Ascending aorta (tissue), 2 donors: ENCODE results near the gene AMPD1. TPM values are rescaled to one million over a fixed set of nuclear protein-coding genes. Genes with fewer than 3 reads are reported as not detected.

ENCODE experiments used
- DNase-seq, 2 donors: peaks; one replicate each; pipeline ENCODE4 v3.0.0-alpha.2; 2019; ENCODE audit warnings: low spot score in 2 of 2
- H3K27ac ChIP-seq, 2 donors: fragments of 200-600 bp; sonication (generic); one replicate each; pipeline ENCODE4 v1.5.1; 2016 to 2017; ENCODE audit warnings: mild to moderate bottlenecking in 1 of 2
- H3K27me3 ChIP-seq: fragments of 200-600 bp; sonication (generic); one replicate; pipeline ENCODE4 v1.5.1; 2017
- H3K36me3 ChIP-seq, 2 donors: fragments of 200-600 bp; sonication (generic); one replicate each; pipeline ENCODE4 v1.5.1; 2016
- H3K4me1 ChIP-seq, 2 donors: fragments of 200-600 bp; sonication (generic); one replicate each; pipeline ENCODE4 v1.5.1; 2016 to 2017; ENCODE audit warnings: mild to moderate bottlenecking in 1 of 2
- H3K4me3 ChIP-seq, 2 donors: fragments of 200-600 bp; sonication (generic); one replicate each; pipeline ENCODE4 v1.5.1; 2016 to 2017; ENCODE audit warnings: mild to moderate bottlenecking in 1 of 2
- H3K9me3 ChIP-seq, 2 donors: fragments of 200-600 bp; sonication (generic); one replicate each; pipeline ENCODE4 v1.5.1; 2016
- CTCF ChIP-seq, 3 experiments: fragments of 200-600 bp in 2 of 3; fragments of 450-650 bp in 1 of 3; sonication (generic) in 2 of 3; IDR thresholded peaks; one replicate each; pipeline ENCODE4 v1.5.1; 2016 to 2019; ENCODE audit warnings: antibody characterized with exemption in 3 of 3, mild to moderate bottlenecking in 1 of 3, moderate library complexity in 1 of 3
- intact Hi-C: fragments of 100-400 bp; cut with DNase I; formaldehyde crosslinking; loops from one replicate; pipeline ENCODE4 v1.15.1; 2023
- total RNA-seq: library from RNA; depleted of rRNA; stranded (reverse); fragments of >200 nt; gene quantifications from one replicate; pipeline ENCODE4 v1.1.0, GENCODE V29; 2016

The AMPD1 gene
- total RNA-seq, 1 donor from 2014 or later: not detected

GRCh38 chr1:114710360-114710759 is 15.0 kb upstream of the AMPD1 start:
- peaks cover 3 to 9% of the 10 kb centered on the region in 2 donors for H3K4me1 ChIP-seq
- H3K27ac ChIP-seq: no peak overlapping the region
- intact Hi-C loops: loop anchor here (10.0 kb wide), 1 partner anchor 366 kb away; no protein-coding TSS in a partner anchor
- no peak for TF ChIP-seq CTCF (IDR thresholded peaks at IDR 0.05)
- H3K36me3 ChIP-seq: peaks cover 43 to 65% of the 10 kb centered on the region in 2 donors
- H3K4me3 ChIP-seq: no peak overlapping the region
- DNase-seq: no peak
- no peaks in the 10 kb centered on the region for H3K9me3 ChIP-seq
- H3K27me3 ChIP-seq: no peaks in the 10 kb centered on the region

- H3K9me3 ChIP-seq: no peaks in the 10 kb centered on the region
- DNase-seq: no peak
- H3K4me1 ChIP-seq: no peaks in the 10 kb centered on the region
- H3K27me3 ChIP-seq: no peaks in the 10 kb centered on the region
- intact Hi-C loops: no loop called here
- H3K4me3 ChIP-seq: no peak overlapping the region
- no peak for TF ChIP-seq CTCF (IDR thresholded peaks at IDR 0.05)
- no peak overlapping the region for H3K27ac ChIP-seq
- peaks cover 40 to 55% of the 10 kb centered on the region in 2 donors for H3K36me3 ChIP-seq
Observed at GRCh38 chr1:114707604-114708003, 12.3 kb upstream of the AMPD1 start.

- Histone ChIP-seq H3K36me3 (peaks cover 22 to 27% of the 10 kb centered on the region in 2 donors), H3K4me3 (no peak overlapping the region), H3K27me3 (no peaks in the 10 kb centered on the region), H3K27ac (no peak overlapping the region), H3K9me3 (no peaks in the 10 kb centered on the region), H3K4me1 (no peaks in the 10 kb centered on the region)
- TF ChIP-seq CTCF (IDR thresholded peaks at IDR 0.05): no peak
- DNase-seq: no peak
- intact Hi-C loops: no loop called here
Observed at GRCh38 chr1:114703242-114703641, 7.9 kb upstream of the AMPD1 start.

- Histone ChIP-seq H3K36me3 (peaks cover 17 to 22% of the 10 kb centered on the region in 2 donors), H3K4me1 (no peaks in the 10 kb centered on the region), H3K27me3 (no peaks in the 10 kb centered on the region), H3K9me3 (no peaks in the 10 kb centered on the region), H3K4me3 (no peak overlapping the region), H3K27ac (no peak overlapping the region)
- intact Hi-C loops: no loop called here
- DNase-seq: no peak
- TF ChIP-seq CTCF (IDR thresholded peaks at IDR 0.05): no peak
Observed at GRCh38 chr1:114702737-114703136, 7.4 kb upstream of the AMPD1 start.

- no peak for DNase-seq
- H3K27ac ChIP-seq: no peak overlapping the region
- no peak for TF ChIP-seq CTCF (IDR thresholded peaks at IDR 0.05)
- no peaks in the 10 kb centered on the region for H3K9me3 ChIP-seq
- intact Hi-C loops: no loop called here
- H3K4me1 ChIP-seq: no peaks in the 10 kb centered on the region
- H3K27me3 ChIP-seq: no peaks in the 10 kb centered on the region
- no peak overlapping the region for H3K4me3 ChIP-seq
- peaks cover 10 to 14% of the 10 kb centered on the region in 2 donors for H3K36me3 ChIP-seq
Observed at GRCh38 chr1:114701931-114702330, 6.6 kb upstream of the AMPD1 start.

GRCh38 chr1:114700036-114700600 is 4.8 kb upstream of the AMPD1 start:
- H3K27me3 ChIP-seq: no peaks in the 10 kb centered on the region
- intact Hi-C loops: no loop called here
- no peak overlapping the region for H3K27ac ChIP-seq
- H3K9me3 ChIP-seq: no peaks in the 10 kb centered on the region
- TF ChIP-seq CTCF (IDR thresholded peaks at IDR 0.05): no peak
- no peak overlapping the region for H3K4me3 ChIP-seq
- DNase-seq: no peak
- no peaks in the 10 kb centered on the region for H3K4me1 ChIP-seq
- no peaks in the 10 kb centered on the region for H3K36me3 ChIP-seq
